ENCODE data around the gene SDHB. TPM values are rescaled to one million over a fixed set of nuclear protein-coding genes. Genes with fewer than 3 reads are reported as not detected.

The SDHB gene
- total and polyA plus RNA-seq, 9 of the 15 experiments (the other 6 are each of a cell fraction or from before 2014, with no cell fraction given): 207 to 554 (median 365) TPM

DNA sequence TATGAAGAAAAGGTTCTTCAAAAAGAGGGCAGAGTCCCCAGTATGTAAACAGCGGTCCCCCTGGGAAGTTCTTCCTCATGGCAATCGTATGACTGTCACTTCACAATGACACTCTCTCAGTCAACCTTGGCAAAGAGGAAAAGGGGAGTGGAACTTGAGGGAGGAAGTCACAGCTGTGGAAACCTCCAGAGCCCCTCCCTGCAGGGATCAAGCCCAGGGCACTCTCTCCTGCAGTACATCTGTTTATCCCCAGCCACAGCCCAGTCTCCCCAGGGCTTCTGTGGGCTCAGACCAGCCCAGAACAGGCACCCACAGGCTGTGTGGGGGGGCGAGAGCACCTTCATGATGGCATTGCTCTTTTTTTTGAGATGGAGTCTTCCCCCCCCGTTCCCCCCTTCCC lies 44.1 kb downstream of the SDHB start:
- Histone ChIP-seq H3K4me3 (no peak overlapping the region), H3K27me3 (ENCODE audit: control insufficient read depth in 2 of 2, insufficient read depth in 2 of 2, low read length in 2 of 2) (no peaks in the 10 kb centered on the region), H3K9me1 (ENCODE audit: control insufficient read depth, insufficient read depth, low read length) (no peaks in the 10 kb centered on the region), H3K4me2 (ENCODE audit: insufficient read depth, low read length) (no peak overlapping the region), H2AFZ (ENCODE audit: low read depth, low read length) (no peak overlapping the region), H3K9me3 (replicated peaks; ENCODE audit: control insufficient read depth, insufficient read depth, low read depth, low read length) (no peaks in the 10 kb centered on the region), H3K9ac (ENCODE audit: insufficient read depth in 1 of 2, low read depth in 2 of 2, low read length in 2 of 2) (peak overlapping the region in 1 of 2 experiments; percentile 59; a peak in 2 of 4 replicates), H3K36me3 (ENCODE audit: control insufficient read depth, insufficient read depth, low read length) (peaks cover 8% of the 10 kb centered on the region; the same call in 1 of the 3 replicates), H4K20me1 (replicated peaks; ENCODE audit: control insufficient read depth, insufficient read depth, low read length) (no peaks in the 10 kb centered on the region), H3K4me1 (replicated peaks in 1 of 2; ENCODE audit: control insufficient read depth in 2 of 2, insufficient read depth in 2 of 2, low read length in 2 of 2) (peaks cover 23 to 31% of the 10 kb centered on the region in 2 experiments), H3K27ac (ENCODE audit: extremely low read depth, low read depth, low read length) (no peak overlapping the region), H3K79me2 (ENCODE audit: control insufficient read depth, insufficient read depth, low read length) (no peaks in the 10 kb centered on the region; the same call in 2 of the 3 replicates)
- 26% methylated on average over 3 of the region's 4 CpGs for WGBS (ENCODE audit: insufficient coverage, low coverage, missing lambda C conversion rate)
- ATAC-seq (no peak), FAIRE-seq (no peak), DNase-seq (ENCODE audit: extremely low read depth in 1 of 4, low spot score in 3 of 4) (peak in 2 of 4 experiments; percentile 18 to 24)
- no TSS peak for BruUV-seq (replicated peaks)
- ChIA-PET POLR2A (no interaction called here), CTCF (ENCODE audit: low intra/inter-chr PET ratio) (no interaction called here)
- in situ Hi-C loops (cut with MboI): no loop called here
- intact Hi-C loops (cut with micrococcal nuclease): no loop called here
- TF ChIP-seq BCL6 (CRISPR knock-in tag; IDR thresholded peaks at IDR 0.05): no peak
- TF ChIP-seq ZNF41 (CRISPR knock-in tag; conservative IDR thresholded peaks at IDR 0.05): no peak
- TF ChIP-seq, protein P1, sequence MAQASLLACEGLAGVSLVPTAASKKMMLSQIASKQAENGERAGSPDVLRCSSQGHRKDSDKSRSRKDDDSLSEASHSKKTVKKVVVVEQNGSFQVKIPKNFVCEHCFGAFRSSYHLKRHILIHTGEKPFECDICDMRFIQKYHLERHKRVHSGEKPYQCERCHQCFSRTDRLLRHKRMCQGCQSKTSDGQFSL (CRISPR knock-in tag; IDR thresholded peaks at IDR 0.05): no peak
- TF ChIP-seq, protein P1 (tag; IDR thresholded peaks at IDR 0.05): 0 out of 4 replicates have a peak, but pooled peaks of 1 of the 2 experiments have one; percentile 21
- TF ChIP-seq JUNB (CRISPR knock-in tag; conservative IDR thresholded peaks at IDR 0.05): no peak
- no peak for TF ChIP-seq C11orf30 (IDR thresholded peaks at IDR 0.05; ENCODE audit: low read depth)
- TF ChIP-seq COPS2 (conservative IDR thresholded peaks at IDR 0.05): no peak
- no peak for TF ChIP-seq ZNF384 (IDR thresholded peaks at IDR 0.05; ENCODE audit: low read depth, low read length)
- TF ChIP-seq, protein P2, sequence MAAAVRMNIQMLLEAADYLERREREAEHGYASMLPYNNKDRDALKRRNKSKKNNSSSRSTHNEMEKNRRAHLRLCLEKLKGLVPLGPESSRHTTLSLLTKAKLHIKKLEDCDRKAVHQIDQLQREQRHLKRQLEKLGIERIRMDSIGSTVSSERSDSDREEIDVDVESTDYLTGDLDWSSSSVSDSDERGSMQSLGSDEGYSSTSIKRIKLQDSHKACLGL (CRISPR knock-in tag; IDR thresholded peaks at IDR 0.05; ENCODE audit: borderline replicate concordance, poor library complexity, severe bottlenecking): no peak
- no peak for TF ChIP-seq NR2C2 (CRISPR knock-in tag; IDR thresholded peaks at IDR 0.05)
- TF ChIP-seq NR2C2 (tag; IDR thresholded peaks at IDR 0.05): no peak
- TF ChIP-seq TCF7L2 (IDR thresholded peaks at IDR 0.05; ENCODE audit: low read depth, low read length): no peak
- TF ChIP-seq FOXA1 (IDR thresholded peaks at IDR 0.05; ENCODE audit: borderline replicate concordance): no peak
- no peak for TF ChIP-seq TCF7 (IDR thresholded peaks at IDR 0.05; ENCODE audit: borderline replicate concordance)
- TF ChIP-seq SPI1 (IDR thresholded peaks at IDR 0.05; ENCODE audit: borderline replicate concordance, low read depth, low read length): peak; percentile 78
- TF ChIP-seq, protein P3, sequence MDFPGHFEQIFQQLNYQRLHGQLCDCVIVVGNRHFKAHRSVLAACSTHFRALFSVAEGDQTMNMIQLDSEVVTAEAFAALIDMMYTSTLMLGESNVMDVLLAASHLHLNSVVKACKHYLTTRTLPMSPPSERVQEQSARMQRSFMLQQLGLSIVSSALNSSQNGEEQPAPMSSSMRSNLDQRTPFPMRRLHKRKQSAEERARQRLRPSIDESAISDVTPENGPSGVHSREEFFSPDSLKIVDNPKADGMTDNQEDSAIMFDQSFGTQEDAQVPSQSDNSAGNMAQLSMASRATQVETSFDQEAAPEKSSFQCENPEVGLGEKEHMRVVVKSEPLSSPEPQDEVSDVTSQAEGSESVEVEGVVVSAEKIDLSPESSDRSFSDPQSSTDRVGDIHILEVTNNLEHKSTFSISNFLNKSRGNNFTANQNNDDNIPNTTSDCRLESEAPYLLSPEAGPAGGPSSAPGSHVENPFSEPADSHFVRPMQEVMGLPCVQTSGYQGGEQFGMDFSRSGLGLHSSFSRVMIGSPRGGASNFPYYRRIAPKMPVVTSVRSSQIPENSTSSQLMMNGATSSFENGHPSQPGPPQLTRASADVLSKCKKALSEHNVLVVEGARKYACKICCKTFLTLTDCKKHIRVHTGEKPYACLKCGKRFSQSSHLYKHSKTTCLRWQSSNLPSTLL (IDR thresholded peaks at IDR 0.05): no peak
- TF ChIP-seq ZNF347 (CRISPR knock-in tag; IDR thresholded peaks at IDR 0.05; ENCODE audit: low read depth): no peak
